ENCODE measurements around the gene CSAD. TPM values are rescaled to one million over a fixed set of nuclear protein-coding genes. Genes with fewer than 3 reads are reported as not detected.

CSAD gene
- total RNA-seq, 1 experiment from 2014 or later = 11.5 TPM

DNA sequence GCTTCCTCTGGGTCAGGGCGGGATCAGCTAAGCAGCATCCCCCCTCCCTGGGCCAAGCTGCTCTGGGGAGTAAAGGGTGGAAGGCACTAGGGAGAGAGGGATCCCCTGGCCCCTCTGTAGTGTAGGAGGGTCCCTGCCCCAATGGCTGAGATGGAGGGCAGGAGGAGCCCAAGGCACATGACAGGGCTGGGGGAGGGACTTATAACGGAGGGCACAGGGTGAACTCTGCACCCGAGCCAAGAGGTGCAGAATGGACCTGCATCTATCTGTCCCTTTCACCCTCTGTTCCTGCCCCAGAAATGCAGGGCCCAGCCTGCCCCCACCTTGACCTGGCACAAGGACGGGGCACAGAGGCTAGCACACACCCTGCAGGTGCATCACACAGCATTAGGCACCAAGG is 30.1 kb upstream of the CSAD start (continued):
- TF ChIP-seq FOXJ3 (CRISPR knock-in tag; IDR thresholded peaks at IDR 0.05; ENCODE audit: borderline replicate concordance) = no peak
- TF ChIP-seq ZNF219 (CRISPR knock-in tag; IDR thresholded peaks at IDR 0.05; ENCODE audit: borderline replicate concordance) = no peak
- TF ChIP-seq ETV6 (CRISPR knock-in tag; IDR thresholded peaks at IDR 0.05) = no peak
- TF ChIP-seq, protein P1, sequence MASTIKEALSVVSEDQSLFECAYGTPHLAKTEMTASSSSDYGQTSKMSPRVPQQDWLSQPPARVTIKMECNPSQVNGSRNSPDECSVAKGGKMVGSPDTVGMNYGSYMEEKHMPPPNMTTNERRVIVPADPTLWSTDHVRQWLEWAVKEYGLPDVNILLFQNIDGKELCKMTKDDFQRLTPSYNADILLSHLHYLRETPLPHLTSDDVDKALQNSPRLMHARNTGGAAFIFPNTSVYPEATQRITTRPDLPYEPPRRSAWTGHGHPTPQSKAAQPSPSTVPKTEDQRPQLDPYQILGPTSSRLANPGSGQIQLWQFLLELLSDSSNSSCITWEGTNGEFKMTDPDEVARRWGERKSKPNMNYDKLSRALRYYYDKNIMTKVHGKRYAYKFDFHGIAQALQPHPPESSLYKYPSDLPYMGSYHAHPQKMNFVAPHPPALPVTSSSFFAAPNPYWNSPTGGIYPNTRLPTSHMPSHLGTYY (CRISPR knock-in tag; IDR thresholded peaks at IDR 0.05) = no peak
- no peak for TF ChIP-seq CREB1 (CRISPR knock-in tag; IDR thresholded peaks at IDR 0.05)
- no peak for TF ChIP-seq SP1 (CRISPR knock-in tag; conservative IDR thresholded peaks at IDR 0.05)

DNA sequence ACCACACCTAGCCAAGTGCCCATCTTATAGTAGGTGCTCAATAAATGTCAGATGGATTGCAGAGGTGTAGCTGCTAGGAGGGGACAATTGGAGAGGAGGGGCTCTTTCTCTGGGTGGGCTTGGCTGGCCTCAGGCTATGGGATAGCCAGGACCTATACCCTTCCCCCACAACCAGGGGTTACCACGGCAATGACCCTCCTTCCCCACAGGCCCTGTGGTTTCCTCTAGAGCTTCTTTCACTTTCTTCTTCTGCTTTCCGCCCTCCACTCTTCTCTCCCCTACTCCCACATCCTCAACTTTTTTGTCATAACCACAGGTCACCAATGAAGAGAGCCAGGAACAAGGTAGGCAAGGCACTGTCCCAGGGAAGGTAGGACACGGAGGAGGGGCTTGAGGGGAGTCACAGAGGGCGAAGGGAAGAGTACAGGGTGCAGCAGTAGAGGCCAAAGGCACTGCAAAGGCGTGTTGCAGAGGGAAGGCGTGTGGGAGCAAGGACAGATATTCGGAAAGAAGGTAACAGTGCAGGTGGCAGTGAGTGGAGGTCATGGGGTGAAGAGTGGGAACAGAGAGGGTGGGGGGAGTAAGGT is 28.2 kb upstream of the CSAD start:
- ATAC-seq (no peak), DNase-seq (ENCODE audit: low spot score) (no peak)
- Mint-ChIP-seq H3K4me1 (peaks cover 21% of the 10 kb centered on the region), H3K36me3 (peaks cover 22% of the 10 kb centered on the region), H3K27ac (no peak overlapping the region), H3K27me3 (ENCODE audit: low read depth) (peaks cover 19% of the 10 kb centered on the region; the same call in 1 of the 2 replicates), H3K9me3 (no peaks in the 10 kb centered on the region), H3K4me3 (no peak overlapping the region)
- CTCF ChIA-PET = interaction anchor here (0.8 to 12.2 kb wide), 8 partner anchors 11 to 143 kb away, joined by 3 to 333 read pairs (median 4); partner anchors contain the start of gene ESPL1
- POLR2A ChIA-PET = no interaction called here
- TF ChIP-seq SMAD3 (CRISPR knock-in tag; IDR thresholded peaks at IDR 0.05; ENCODE audit: borderline replicate concordance) = no peak
- no peak for TF ChIP-seq MXD4 (CRISPR knock-in tag; IDR thresholded peaks at IDR 0.05; ENCODE audit: borderline replicate concordance)
- no peak for TF ChIP-seq ZNF281 (CRISPR knock-in tag; IDR thresholded peaks at IDR 0.05)
- TF ChIP-seq RORB (CRISPR knock-in tag; IDR thresholded peaks at IDR 0.05) = no peak
- no peak for TF ChIP-seq NR3C1 (CRISPR knock-in tag; conservative IDR thresholded peaks at IDR 0.05; ENCODE audit: low read depth)
- TF ChIP-seq GTF2I (CRISPR knock-in tag; conservative IDR thresholded peaks at IDR 0.05) = no peak
- TF ChIP-seq JAZF1 (CRISPR knock-in tag; IDR thresholded peaks at IDR 0.05) = no peak
- TF ChIP-seq TEAD1 (CRISPR knock-in tag; IDR thresholded peaks at IDR 0.05) = no peak
- TF ChIP-seq GRHL2 (CRISPR knock-in tag; IDR thresholded peaks at IDR 0.05; ENCODE audit: insufficient replicate concordance, severe bottlenecking) = no peak
- TF ChIP-seq CREM (CRISPR knock-in tag; IDR thresholded peaks at IDR 0.05) = no peak
- no peak for TF ChIP-seq ZNF423 (CRISPR knock-in tag; IDR thresholded peaks at IDR 0.05)
- TF ChIP-seq NFYB (CRISPR knock-in tag; conservative IDR thresholded peaks at IDR 0.05; ENCODE audit: low read depth) = no peak
- TF ChIP-seq FOXP1 (CRISPR knock-in tag; IDR thresholded peaks at IDR 0.05; ENCODE audit: borderline replicate concordance) = no peak
- TF ChIP-seq, protein P2, sequence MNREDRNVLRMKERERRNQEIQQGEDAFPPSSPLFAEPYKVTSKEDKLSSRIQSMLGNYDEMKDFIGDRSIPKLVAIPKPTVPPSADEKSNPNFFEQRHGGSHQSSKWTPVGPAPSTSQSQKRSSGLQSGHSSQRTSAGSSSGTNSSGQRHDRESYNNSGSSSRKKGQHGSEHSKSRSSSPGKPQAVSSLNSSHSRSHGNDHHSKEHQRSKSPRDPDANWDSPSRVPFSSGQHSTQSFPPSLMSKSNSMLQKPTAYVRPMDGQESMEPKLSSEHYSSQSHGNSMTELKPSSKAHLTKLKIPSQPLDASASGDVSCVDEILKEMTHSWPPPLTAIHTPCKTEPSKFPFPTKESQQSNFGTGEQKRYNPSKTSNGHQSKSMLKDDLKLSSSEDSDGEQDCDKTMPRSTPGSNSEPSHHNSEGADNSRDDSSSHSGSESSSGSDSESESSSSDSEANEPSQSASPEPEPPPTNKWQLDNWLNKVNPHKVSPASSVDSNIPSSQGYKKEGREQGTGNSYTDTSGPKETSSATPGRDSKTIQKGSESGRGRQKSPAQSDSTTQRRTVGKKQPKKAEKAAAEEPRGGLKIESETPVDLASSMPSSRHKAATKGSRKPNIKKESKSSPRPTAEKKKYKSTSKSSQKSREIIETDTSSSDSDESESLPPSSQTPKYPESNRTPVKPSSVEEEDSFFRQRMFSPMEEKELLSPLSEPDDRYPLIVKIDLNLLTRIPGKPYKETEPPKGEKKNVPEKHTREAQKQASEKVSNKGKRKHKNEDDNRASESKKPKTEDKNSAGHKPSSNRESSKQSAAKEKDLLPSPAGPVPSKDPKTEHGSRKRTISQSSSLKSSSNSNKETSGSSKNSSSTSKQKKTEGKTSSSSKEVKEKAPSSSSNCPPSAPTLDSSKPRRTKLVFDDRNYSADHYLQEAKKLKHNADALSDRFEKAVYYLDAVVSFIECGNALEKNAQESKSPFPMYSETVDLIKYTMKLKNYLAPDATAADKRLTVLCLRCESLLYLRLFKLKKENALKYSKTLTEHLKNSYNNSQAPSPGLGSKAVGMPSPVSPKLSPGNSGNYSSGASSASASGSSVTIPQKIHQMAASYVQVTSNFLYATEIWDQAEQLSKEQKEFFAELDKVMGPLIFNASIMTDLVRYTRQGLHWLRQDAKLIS (CRISPR knock-in tag; IDR thresholded peaks at IDR 0.05; ENCODE audit: borderline replicate concordance) = no peak
- TF ChIP-seq IRF1 (CRISPR knock-in tag; IDR thresholded peaks at IDR 0.05) = no peak
- TF ChIP-seq HMGXB4 (CRISPR knock-in tag; IDR thresholded peaks at IDR 0.05) = no peak
- no peak for TF ChIP-seq USF2 (CRISPR knock-in tag; IDR thresholded peaks at IDR 0.05)
- no peak for TF ChIP-seq ZNF416 (CRISPR knock-in tag; IDR thresholded peaks at IDR 0.05)
- no peak for TF ChIP-seq TCF7 (CRISPR knock-in tag; IDR thresholded peaks at IDR 0.05; ENCODE audit: low read depth)

Data from WTC11 (cell line).